Sigmoid colon (tissue), 7 donors: ENCODE measurements around the gene GAA. TPM values are rescaled to one million over a fixed set of nuclear protein-coding genes. Genes with fewer than 3 reads are reported as not detected.

Source experiments
- DNase-seq: peaks from one replicate; pipeline ENCODE4 v3.0.0-alpha.2; 2019
- H3K27ac ChIP-seq, 4 donors: fragments of 200-600 bp; sonication (generic); one replicate each; pipeline ENCODE4 v1.5.1; 2016 to 2019; ENCODE audit warnings: mild to moderate bottlenecking in 1 of 4
- H3K27me3 ChIP-seq, 3 donors: fragments of 200-600 bp; sonication (generic); one replicate each; pipeline ENCODE4 v1.5.1; 2019; ENCODE audit warnings: mild to moderate bottlenecking in 1 of 3
- H3K36me3 ChIP-seq, 4 donors: fragments of 200-600 bp; sonication (generic); one replicate each; pipeline ENCODE4 v1.5.1; 2016 to 2019
- H3K4me1 ChIP-seq, 4 donors: fragments of 200-600 bp; sonication (generic); one replicate each; pipeline ENCODE4 v1.5.1; 2017 to 2019
- H3K4me3 ChIP-seq, 4 donors: fragments of 200-600 bp; sonication (generic); one replicate each; pipeline ENCODE4 v1.5.1; 2017 to 2019; ENCODE audit warnings: mild to moderate bottlenecking in 2 of 4, moderate library complexity in 1 of 4
- H3K9me3 ChIP-seq, 4 donors: fragments of 200-600 bp in 3 of 4; sonication (generic) in 3 of 4; one replicate each; pipeline versions ENCODE4 v1.5.1 to v1.6.1; 2013 to 2019
- CTCF ChIP-seq, 4 experiments: fragments of 450-650 bp in 3 of 4; fragments of 200-600 bp in 1 of 4; IDR thresholded peaks; one replicate each; pipeline ENCODE4 v1.5.1; 2016 to 2019; ENCODE audit warnings: antibody characterized with exemption in 4 of 4, mild to moderate bottlenecking in 3 of 4, moderate library complexity in 2 of 4
- EP300 ChIP-seq, 4 donors: sonication (generic); formaldehyde crosslinking; IDR thresholded peaks; one replicate each; pipeline ENCODE4 v1.6.1; 2017; ENCODE audit warnings: antibody characterized with exemption in 4 of 4
- POLR2A ChIP-seq, 2 donors: fragments of 450-650 bp; IDR thresholded peaks; one replicate each; pipeline ENCODE4 v1.6.1; 2016; ENCODE audit warnings: antibody characterized with exemption in 2 of 2, mild to moderate bottlenecking in 2 of 2, moderate library complexity in 2 of 2
- POLR2AphosphoS5 ChIP-seq, 4 donors: sonication (generic); formaldehyde crosslinking; IDR thresholded peaks; one replicate each; pipeline ENCODE4 v1.6.1; 2017; ENCODE audit warnings: antibody characterized with exemption in 4 of 4
- WGBS, 2 donors: extraction: QIAGEN DNeasy Blood & Tissue Kit; methylation state at CpG; one replicate each; pipeline ENCODE4 v1.1.7; 2013; 5-methylcytosine and 5-hydroxymethylcytosine counted together
- intact Hi-C: fragments of 100-400 bp; cut with DNase I; formaldehyde crosslinking; loops from one replicate; pipeline ENCODE4 v1.15.1; 2023
- polyA plus RNA-seq, 3 donors: library from polyadenylated mRNA; stranded (reverse); fragments of 200-250 nt; gene quantifications; one replicate each; pipeline ENCODE4 v1.2.3, GENCODE V29; 2013
- total RNA-seq, 4 donors: library from RNA; depleted of rRNA; stranded (reverse); fragments of >200 nt; gene quantifications; one replicate each; pipeline ENCODE4 v1.1.0, GENCODE V29; 2016
- donor health status: healthy with polysubstance abuse.
- donor health status: Bipolar disorder and iron deficiency.
- donor health status: healthy.

The GAA gene
- total and polyA plus RNA-seq, 7 donors: 13.8 to 74.2 (median 38.5) TPM

DNA sequence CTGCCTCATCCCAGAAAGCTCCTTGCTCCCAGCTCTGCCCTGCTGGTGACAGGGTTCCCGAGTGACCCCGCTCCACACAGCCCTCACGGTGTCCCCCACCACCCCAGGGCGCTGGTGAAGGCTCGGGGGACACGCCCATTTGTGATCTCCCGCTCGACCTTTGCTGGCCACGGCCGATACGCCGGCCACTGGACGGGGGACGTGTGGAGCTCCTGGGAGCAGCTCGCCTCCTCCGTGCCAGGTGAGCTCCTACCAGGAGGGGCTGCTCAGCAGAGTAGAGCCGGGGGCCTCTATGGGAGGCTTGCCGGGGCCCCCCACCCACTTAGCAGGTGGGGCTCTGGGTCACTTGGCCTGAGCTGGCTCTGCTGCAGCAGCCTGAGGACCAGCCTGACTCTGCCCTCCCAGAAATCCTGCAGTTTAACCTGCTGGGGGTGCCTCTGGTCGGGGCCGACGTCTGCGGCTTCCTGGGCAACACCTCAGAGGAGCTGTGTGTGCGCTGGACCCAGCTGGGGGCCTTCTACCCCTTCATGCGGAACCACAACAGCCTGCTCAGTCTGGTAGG lies 11.2 kb downstream of the GAA start:
- WGBS, 2 donors: 89 to 94% methylated on average over 24 of the region's 24 CpGs
- no peaks in the 10 kb centered on the region for H3K9me3 ChIP-seq
- intact Hi-C loops: no loop called here
- H3K27ac ChIP-seq: no peak overlapping the region
- H3K27me3 ChIP-seq: no peaks in the 10 kb centered on the region
- H3K4me3 ChIP-seq: no peak overlapping the region
- no peaks in the 10 kb centered on the region for H3K4me1 ChIP-seq
- no peak for DNase-seq
- TF ChIP-seq POLR2A (IDR thresholded peaks at IDR 0.05) (no peak), CTCF (IDR thresholded peaks at IDR 0.05) (no peak), EP300 (IDR thresholded peaks at IDR 0.05) (no peak), POLR2AphosphoS5 (IDR thresholded peaks at IDR 0.05) (no peak)
- peaks cover 0 to 16% (median 2%) of the 10 kb centered on the region in 4 donors for H3K36me3 ChIP-seq

DNA sequence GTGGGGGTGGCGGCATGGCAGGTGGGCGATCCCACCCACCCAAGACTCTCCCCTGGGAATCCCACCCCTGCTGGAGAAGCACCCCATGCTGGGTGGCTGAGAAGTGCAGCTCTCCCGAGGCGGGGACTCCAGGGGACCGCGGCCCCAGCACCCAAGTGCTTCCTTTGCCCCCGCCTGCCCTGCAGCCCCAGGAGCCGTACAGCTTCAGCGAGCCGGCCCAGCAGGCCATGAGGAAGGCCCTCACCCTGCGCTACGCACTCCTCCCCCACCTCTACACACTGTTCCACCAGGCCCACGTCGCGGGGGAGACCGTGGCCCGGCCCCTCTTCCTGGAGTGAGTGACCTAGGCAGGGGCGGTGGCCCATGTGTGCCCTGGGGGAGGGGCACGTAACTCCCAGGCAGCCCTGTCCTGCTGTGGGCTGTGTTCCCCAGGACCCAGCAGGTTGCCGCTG lies 11.7 kb downstream of the GAA start:
- Histone ChIP-seq H3K4me1 (no peaks in the 10 kb centered on the region), H3K27ac (no peak overlapping the region), H3K4me3 (no peak overlapping the region), H3K36me3 (peaks cover 0 to 16% (median 2%) of the 10 kb centered on the region in 4 donors), H3K27me3 (no peaks in the 10 kb centered on the region), H3K9me3 (no peaks in the 10 kb centered on the region)
- WGBS, 2 donors: 79 to 95% methylated on average over 20 of the region's 20 CpGs
- no peak for DNase-seq
- intact Hi-C loops: no loop called here
- TF ChIP-seq EP300 (IDR thresholded peaks at IDR 0.05): no peak
- TF ChIP-seq CTCF (IDR thresholded peaks at IDR 0.05): no peak
- no peak for TF ChIP-seq POLR2AphosphoS5 (IDR thresholded peaks at IDR 0.05)
- no peak for TF ChIP-seq POLR2A (IDR thresholded peaks at IDR 0.05)

DNA sequence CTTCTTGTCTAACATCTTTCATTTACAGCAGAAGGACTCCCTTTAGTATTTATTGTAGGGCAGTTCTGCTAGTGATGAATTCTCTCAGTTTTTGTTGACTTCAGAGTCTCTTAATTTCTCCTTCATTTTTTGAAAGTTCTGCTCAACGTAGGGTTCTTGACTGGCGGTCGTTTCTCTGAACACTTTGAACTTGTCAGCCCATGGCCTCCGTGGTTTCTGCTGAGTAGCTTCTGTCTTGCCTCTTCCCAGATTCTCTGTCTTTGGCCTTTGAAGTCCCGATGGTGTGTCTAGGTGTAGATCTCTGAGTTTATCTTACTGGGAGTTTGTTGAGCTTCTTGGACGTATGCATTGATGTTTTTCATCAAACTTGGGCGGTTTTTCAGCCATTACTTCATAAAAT lies 13.4 kb downstream of the GAA start:
- Histone ChIP-seq H3K4me3 (no peak overlapping the region), H3K9me3 (no peaks in the 10 kb centered on the region), H3K36me3 (peaks cover 0 to 24% (median 0%) of the 10 kb centered on the region in 4 donors), H3K4me1 (no peaks in the 10 kb centered on the region), H3K27ac (no peak overlapping the region), H3K27me3 (no peaks in the 10 kb centered on the region)
- TF ChIP-seq EP300 (IDR thresholded peaks at IDR 0.05) (no peak), POLR2A (IDR thresholded peaks at IDR 0.05) (no peak), POLR2AphosphoS5 (IDR thresholded peaks at IDR 0.05) (no peak), CTCF (IDR thresholded peaks at IDR 0.05) (no peak)
- 77 to 89% methylated on average over 7 of the region's 7 CpGs for WGBS, 2 donors
- intact Hi-C loops: no loop called here
- no peak for DNase-seq

GRCh38 chr17:80115159-80115558 lies 13.8 kb downstream of the GAA start:
- intact Hi-C loops: no loop called here
- no peak for DNase-seq
- Histone ChIP-seq H3K27me3 (no peaks in the 10 kb centered on the region), H3K27ac (no peak overlapping the region), H3K4me3 (no peak overlapping the region), H3K36me3 (peaks cover 0 to 25% (median 0%) of the 10 kb centered on the region in 4 donors), H3K4me1 (no peaks in the 10 kb centered on the region), H3K9me3 (no peaks in the 10 kb centered on the region)
- WGBS, 2 donors: 90 to 92% methylated on average over 8 of the region's 8 CpGs
- TF ChIP-seq POLR2AphosphoS5 (IDR thresholded peaks at IDR 0.05) (no peak), POLR2A (IDR thresholded peaks at IDR 0.05) (no peak), EP300 (IDR thresholded peaks at IDR 0.05) (no peak), CTCF (IDR thresholded peaks at IDR 0.05) (no peak)
